T-helper 1 cell treated with Interleukin-12 subunit alpha and Interleukin-12 subunit beta and Interleukin-4 antibody, amounts not matched to agents 30 μg/mL and 1 μg/mL, for 36 hours (primary cell): ENCODE results near the gene CCL13.

Source experiments
- H3K27ac Mint-ChIP-seq: one replicate; pipeline ENCODE4 v1.8.0; 2021; ENCODE audit warnings: mild to moderate bottlenecking, mixed read lengths
- H3K27me3 Mint-ChIP-seq: one replicate; pipeline ENCODE4 v1.8.0; 2021; ENCODE audit warnings: low read depth, mixed read lengths
- H3K36me3 Mint-ChIP-seq: one replicate; pipeline ENCODE4 v1.8.0; 2021; ENCODE audit warnings: low read depth, mixed read lengths
- H3K4me1 Mint-ChIP-seq: one replicate; pipeline ENCODE4 v1.8.0; 2021; ENCODE audit warnings: low read depth, mixed read lengths
- H3K4me3 Mint-ChIP-seq: one replicate; pipeline ENCODE4 v1.8.0; 2021; ENCODE audit warnings: mild to moderate bottlenecking, moderate library complexity, mixed read lengths
- H3K9me3 Mint-ChIP-seq: one replicate; pipeline ENCODE4 v1.8.0; 2021; ENCODE audit warnings: mixed read lengths

The CCL13 gene

GRCh38 chr17:34384822-34385605 lies 28.7 kb downstream of the CCL13 start:
- peaks cover 66% of the 10 kb centered on the region for H3K4me1 Mint-ChIP-seq
- peak overlapping the region; percentile 53 for H3K27ac Mint-ChIP-seq

DNA sequence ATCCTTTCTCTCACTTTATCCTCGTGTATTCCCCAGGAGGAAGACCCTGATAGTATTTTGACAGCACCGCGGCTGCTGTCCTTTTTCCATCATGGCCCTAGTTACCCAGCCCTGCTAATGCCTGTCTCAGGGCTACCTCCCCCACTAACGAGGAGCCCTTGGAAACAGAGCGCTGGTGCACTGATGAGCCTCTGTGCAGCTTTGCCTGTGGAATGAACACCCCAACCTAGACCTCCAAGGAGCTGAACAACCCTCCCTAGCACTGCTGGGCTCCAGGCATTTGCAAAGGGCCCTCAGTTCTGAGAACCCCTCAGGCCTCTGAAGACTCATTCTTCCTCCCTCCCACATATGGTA lies 30.0 kb downstream of the CCL13 start:
- H3K27ac Mint-ChIP-seq = peak overlapping the region; percentile 52

More at GRCh38 chr17:34384822-34385605, 28.7 kb downstream of the CCL13 start:
- H3K36me3 Mint-ChIP-seq = peaks cover 3% of the 10 kb centered on the region
- peaks cover 28% of the 10 kb centered on the region for H3K27me3 Mint-ChIP-seq
- no peaks in the 10 kb centered on the region for H3K9me3 Mint-ChIP-seq
- H3K4me3 Mint-ChIP-seq = no peak overlapping the region

DNA sequence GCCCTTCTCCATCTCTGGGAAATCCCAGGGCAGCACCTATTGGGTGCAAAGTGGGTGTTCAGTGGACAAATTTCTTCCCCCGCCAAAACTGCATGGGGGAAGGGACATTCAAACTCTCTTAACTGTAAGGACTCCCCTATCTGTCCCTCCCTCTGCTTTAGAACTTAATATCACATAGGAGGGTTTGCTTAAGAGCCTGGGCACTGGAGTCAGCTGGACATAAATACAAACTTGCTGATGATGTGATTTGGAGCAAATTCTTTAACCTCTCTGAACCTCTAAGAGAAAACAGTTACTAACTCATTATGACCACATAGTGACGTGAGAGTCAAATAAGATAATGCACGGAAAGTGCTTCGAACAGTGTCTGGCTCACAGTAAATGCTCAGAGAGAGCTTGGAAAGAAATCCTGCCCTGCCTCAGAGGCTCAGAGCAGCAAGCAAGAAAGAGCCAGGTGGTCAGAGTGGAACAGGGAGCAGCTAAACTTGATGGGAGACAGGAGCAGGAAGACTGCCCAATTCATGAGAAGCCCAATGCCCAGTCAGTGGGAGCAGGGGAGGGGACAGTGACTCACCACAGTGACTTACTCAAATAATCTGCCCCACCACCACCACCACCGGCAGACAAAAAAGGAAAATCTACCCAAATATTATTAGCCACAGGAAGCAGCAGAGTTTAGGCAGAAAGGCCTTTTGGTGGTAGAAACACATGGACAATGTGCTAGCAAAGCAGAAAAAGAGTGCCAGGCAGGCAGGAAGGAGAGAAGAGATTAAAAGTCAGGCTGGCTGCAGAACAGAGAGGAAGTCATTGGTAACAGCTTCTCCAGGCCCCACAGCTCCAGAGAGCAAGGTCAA lies 30.6 kb downstream of the CCL13 start:
- Mint-ChIP-seq H3K4me1 (peaks cover 65% of the 10 kb centered on the region), H3K9me3 (no peaks in the 10 kb centered on the region), H3K4me3 (peak overlapping the region; percentile 38), H3K36me3 (peaks cover 3% of the 10 kb centered on the region), H3K27me3 (peaks cover 36% of the 10 kb centered on the region), H3K27ac (peak overlapping the region; percentile 70)

More for the DNA sequence above, 30.0 kb downstream of the CCL13 start:
- Mint-ChIP-seq H3K27me3 (peaks cover 36% of the 10 kb centered on the region), H3K4me3 (no peak overlapping the region), H3K36me3 (peaks cover 3% of the 10 kb centered on the region), H3K9me3 (no peaks in the 10 kb centered on the region), H3K4me1 (peaks cover 62% of the 10 kb centered on the region)

- no peaks in the 10 kb centered on the region for H3K9me3 Mint-ChIP-seq
- H3K27me3 Mint-ChIP-seq = peaks cover 43% of the 10 kb centered on the region
- H3K4me3 Mint-ChIP-seq = peak overlapping the region; percentile 38
- no peak overlapping the region for H3K27ac Mint-ChIP-seq
- H3K4me1 Mint-ChIP-seq = peaks cover 61% of the 10 kb centered on the region
- peaks cover 3% of the 10 kb centered on the region for H3K36me3 Mint-ChIP-seq
These were observed 31.3 kb downstream of the CCL13 start for GRCh38 chr17:34387566-34387965.

GRCh38 chr17:34389126-34389750 lies 33.0 kb downstream of the CCL13 start:
- H3K36me3 Mint-ChIP-seq = peaks cover 3% of the 10 kb centered on the region
- H3K9me3 Mint-ChIP-seq = no peaks in the 10 kb centered on the region
- H3K27ac Mint-ChIP-seq = peak overlapping the region; percentile 1
- H3K4me1 Mint-ChIP-seq = peaks cover 49% of the 10 kb centered on the region
- peaks cover 48% of the 10 kb centered on the region for H3K27me3 Mint-ChIP-seq
- peak overlapping the region; percentile 68 for H3K4me3 Mint-ChIP-seq

GRCh38 chr17:34390649-34391048 lies 34.4 kb downstream of the CCL13 start:
- Mint-ChIP-seq H3K36me3 (peaks cover 3% of the 10 kb centered on the region), H3K27ac (peak overlapping the region; percentile 39), H3K9me3 (no peaks in the 10 kb centered on the region)

GRCh38 chr17:34391241-34391640 lies 35.0 kb downstream of the CCL13 start:
- peaks cover 54% of the 10 kb centered on the region for H3K27me3 Mint-ChIP-seq
- H3K9me3 Mint-ChIP-seq = no peaks in the 10 kb centered on the region
- peaks cover 37% of the 10 kb centered on the region for H3K4me1 Mint-ChIP-seq
- H3K36me3 Mint-ChIP-seq = peaks cover 3% of the 10 kb centered on the region
- H3K27ac Mint-ChIP-seq = no peak overlapping the region
- H3K4me3 Mint-ChIP-seq = no peak overlapping the region

More at GRCh38 chr17:34390649-34391048, 34.4 kb downstream of the CCL13 start:
- peaks cover 54% of the 10 kb centered on the region for H3K27me3 Mint-ChIP-seq
- H3K4me1 Mint-ChIP-seq = peaks cover 41% of the 10 kb centered on the region
- no peak overlapping the region for H3K4me3 Mint-ChIP-seq

DNA sequence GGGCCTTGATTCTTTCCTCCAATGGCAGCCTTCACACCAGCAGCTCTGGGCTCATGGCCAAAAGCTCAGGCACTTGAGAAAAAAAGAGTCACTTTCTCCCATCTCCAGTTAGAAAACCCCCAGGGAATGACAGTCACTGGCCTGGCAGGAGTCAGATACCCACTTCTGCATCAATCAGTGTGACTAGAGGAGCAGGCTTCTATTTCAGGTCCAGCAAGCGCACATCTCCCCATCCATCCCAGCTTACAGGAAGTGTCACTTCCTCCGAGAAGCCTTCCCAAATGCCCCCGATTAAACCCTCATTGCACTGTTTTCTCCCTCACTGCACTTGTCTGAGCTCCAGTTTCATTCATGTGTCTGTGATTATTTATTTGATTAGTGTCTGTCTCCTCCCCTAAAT lies 37.1 kb downstream of the CCL13 start:
- Mint-ChIP-seq H3K36me3 (peaks cover 1% of the 10 kb centered on the region), H3K27ac (no peak overlapping the region), H3K4me3 (no peak overlapping the region), H3K4me1 (peaks cover 33% of the 10 kb centered on the region), H3K27me3 (peaks cover 60% of the 10 kb centered on the region), H3K9me3 (no peaks in the 10 kb centered on the region)

GRCh38 chr17:34397265-34397664 lies 41.0 kb downstream of the CCL13 start:
- Mint-ChIP-seq H3K27me3 (peaks cover 53% of the 10 kb centered on the region), H3K9me3 (no peaks in the 10 kb centered on the region), H3K36me3 (peaks cover 1% of the 10 kb centered on the region), H3K27ac (no peak overlapping the region), H3K4me3 (no peak overlapping the region), H3K4me1 (peaks cover 24% of the 10 kb centered on the region)

DNA sequence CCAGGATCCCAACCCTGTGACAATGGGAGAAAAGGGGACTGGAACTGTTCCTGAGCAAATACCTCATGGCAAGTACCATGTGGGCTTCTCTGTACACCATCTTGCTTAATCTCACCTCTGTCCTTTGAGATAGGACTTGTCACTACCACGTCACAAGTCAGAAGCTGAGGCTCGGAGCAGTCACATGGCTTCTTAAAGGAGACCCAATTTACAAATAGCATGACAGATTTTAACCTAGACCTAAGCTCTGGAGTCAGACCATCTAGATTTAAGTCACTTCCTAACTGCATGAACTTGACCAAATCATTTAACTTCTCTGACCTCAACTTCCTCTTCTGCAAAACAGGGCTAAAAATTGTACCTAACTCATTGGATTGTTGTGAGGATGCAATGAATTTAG lies 42.7 kb downstream of the CCL13 start:
- H3K27ac Mint-ChIP-seq = peak overlapping the region; percentile 39

GRCh38 chr17:34399725-34400124 lies 43.4 kb downstream of the CCL13 start:
- Mint-ChIP-seq H3K27me3 (peaks cover 40% of the 10 kb centered on the region), H3K9me3 (no peaks in the 10 kb centered on the region), H3K4me1 (peaks cover 24% of the 10 kb centered on the region), H3K27ac (no peak overlapping the region), H3K4me3 (no peak overlapping the region), H3K36me3 (peaks cover 1% of the 10 kb centered on the region)

More for the DNA sequence above, 42.7 kb downstream of the CCL13 start:
- Mint-ChIP-seq H3K4me3 (no peak overlapping the region), H3K4me1 (peaks cover 24% of the 10 kb centered on the region), H3K9me3 (no peaks in the 10 kb centered on the region), H3K27me3 (peaks cover 47% of the 10 kb centered on the region), H3K36me3 (peaks cover 1% of the 10 kb centered on the region)

GRCh38 chr17:34400301-34400931 lies 44.1 kb downstream of the CCL13 start:
- H3K4me3 Mint-ChIP-seq = no peak overlapping the region
- no peaks in the 10 kb centered on the region for H3K36me3 Mint-ChIP-seq
- H3K27ac Mint-ChIP-seq = no peak overlapping the region
- H3K4me1 Mint-ChIP-seq = peaks cover 24% of the 10 kb centered on the region
- H3K27me3 Mint-ChIP-seq = peaks cover 33% of the 10 kb centered on the region
- H3K9me3 Mint-ChIP-seq = no peaks in the 10 kb centered on the region

GRCh38 chr17:34401165-34401564 lies 44.9 kb downstream of the CCL13 start:
- Mint-ChIP-seq H3K9me3 (no peaks in the 10 kb centered on the region), H3K27ac (no peak overlapping the region), H3K27me3 (peaks cover 26% of the 10 kb centered on the region), H3K36me3 (no peaks in the 10 kb centered on the region), H3K4me3 (no peak overlapping the region), H3K4me1 (peaks cover 24% of the 10 kb centered on the region)

DNA sequence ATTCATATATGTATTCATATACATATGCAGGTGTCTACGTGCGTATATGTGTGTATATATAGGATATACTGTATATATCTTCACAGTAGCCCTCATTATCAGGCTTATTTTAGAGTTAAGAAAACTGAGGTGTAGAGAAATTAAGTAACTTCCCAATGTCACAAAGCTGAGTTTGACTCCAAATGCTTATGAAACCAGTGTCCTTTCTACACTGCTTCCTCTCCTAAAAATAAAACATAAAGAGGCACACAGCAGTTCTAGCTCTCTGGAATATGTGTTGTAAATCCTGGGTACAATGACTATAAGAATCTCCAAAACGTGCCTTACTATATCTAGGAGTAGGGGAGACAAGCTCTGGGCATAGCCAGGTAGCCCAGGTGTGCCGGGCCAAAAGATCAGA lies 46.7 kb downstream of the CCL13 start:
- no peaks in the 10 kb centered on the region for H3K36me3 Mint-ChIP-seq
- peaks cover 13% of the 10 kb centered on the region for H3K27me3 Mint-ChIP-seq
- peaks cover 17% of the 10 kb centered on the region for H3K4me1 Mint-ChIP-seq
- H3K4me3 Mint-ChIP-seq = no peak overlapping the region
- H3K27ac Mint-ChIP-seq = no peak overlapping the region
- no peaks in the 10 kb centered on the region for H3K9me3 Mint-ChIP-seq
